Hypothalamus (tissue), 51 donors: ENCODE data around the gene APOF.
A peak's percentile ranks its signal among the peaks of the same experiment; 100 is the strongest.
"Not testable (repeated sequence)": the region's sequence is repeated elsewhere in the genome, so short reads cannot be mapped to it uniquely, and the experiment has no call there.

Experiments
- DNase-seq, 51 donors: peaks; one replicate each; lab custom pipeline; 2025; lab: John Stamatoyannopoulos, UW

APOF gene

DNA sequence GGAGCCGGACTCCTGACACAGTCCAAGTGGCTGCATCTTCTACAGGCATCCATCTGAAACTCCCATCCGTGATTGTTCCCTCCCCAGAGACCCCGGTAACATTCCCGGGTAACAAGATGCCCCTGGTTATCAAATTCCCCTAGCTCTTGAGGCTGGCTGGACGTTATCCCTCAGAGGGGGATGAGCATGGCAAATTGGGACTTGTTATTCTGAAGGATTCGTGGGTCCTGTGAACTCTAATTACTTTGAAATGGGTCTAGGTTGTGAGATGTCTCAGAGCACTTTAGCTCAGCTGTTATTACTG is 28.2 kb downstream of the APOF start:
- peak in 1 of 51 donors; percentile 17 for DNase-seq

DNA sequence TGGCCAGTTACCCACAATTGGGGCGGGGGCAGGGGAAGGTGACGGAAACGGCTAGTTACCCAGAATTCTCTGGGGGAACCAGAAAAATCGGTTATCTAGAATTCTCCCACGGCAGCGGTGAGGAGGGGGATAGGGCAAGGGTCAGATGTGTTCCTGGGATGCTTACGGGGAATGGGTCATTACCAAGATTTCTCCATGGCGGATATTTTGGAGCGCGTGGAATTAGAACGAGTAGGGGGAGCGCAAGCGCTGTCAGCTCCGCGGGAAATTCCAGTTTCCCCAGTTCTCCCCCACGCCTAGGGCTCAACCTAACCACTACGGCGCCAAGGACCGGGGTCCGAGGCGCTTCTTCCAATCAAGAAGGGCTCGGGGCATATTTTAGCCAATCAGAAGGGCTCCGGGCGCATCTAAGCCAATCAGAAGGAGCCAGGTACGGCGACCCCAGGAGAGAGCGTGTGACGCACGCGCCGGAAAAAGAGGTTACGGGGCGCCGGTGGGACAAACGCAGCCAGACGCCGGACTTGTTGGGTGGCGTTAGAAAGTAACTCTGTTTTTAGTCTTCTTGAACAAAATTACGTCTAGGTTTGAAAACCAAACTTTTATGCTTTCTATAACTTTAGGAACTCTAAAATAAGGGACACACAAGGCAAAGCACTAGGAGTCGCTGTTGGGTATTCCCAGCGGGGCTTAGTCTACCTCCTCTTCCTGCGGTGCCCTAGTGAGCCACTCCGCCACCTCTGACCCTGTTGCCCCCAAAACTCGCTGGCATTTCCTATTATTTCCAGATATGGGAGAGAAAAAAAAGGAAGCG is 28.8 kb downstream of the APOF start, which contains the start of gene PAN2:
Gene PAN2, minus strand, starts transcription at position 322 of the 811 bp plus-strand sequence. CDS start 906 bp downstream, outside the sequence.
- DNase-seq = peak; percentile 71 to 96 (median 92)

DNA sequence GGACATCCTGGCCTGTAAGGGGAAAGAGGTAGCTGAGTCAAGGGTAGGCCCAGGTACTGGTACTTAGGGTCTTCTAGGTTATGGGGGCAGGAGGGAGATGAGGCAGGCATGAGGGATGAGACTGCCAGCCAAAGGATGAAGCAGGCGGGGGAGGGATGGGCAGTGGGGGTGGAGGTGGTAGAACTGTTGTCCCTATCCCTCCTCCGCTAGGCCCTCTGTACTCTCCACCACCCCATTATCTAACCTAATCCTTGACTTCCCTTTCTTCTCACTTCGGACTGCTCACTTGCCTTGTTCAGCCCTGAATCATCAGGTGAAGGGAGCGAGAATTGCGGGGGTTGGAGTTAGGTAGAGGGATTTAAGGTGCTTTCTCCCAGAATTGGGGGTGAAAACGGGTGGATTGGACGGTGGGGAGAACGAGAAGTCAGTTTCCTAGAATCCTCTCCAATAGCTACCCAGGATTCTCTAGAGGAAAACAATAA is 29.4 kb downstream of the APOF start:
- peak in 5 of 51 donors; percentile 7 to 68 (median 40) for DNase-seq

DNA sequence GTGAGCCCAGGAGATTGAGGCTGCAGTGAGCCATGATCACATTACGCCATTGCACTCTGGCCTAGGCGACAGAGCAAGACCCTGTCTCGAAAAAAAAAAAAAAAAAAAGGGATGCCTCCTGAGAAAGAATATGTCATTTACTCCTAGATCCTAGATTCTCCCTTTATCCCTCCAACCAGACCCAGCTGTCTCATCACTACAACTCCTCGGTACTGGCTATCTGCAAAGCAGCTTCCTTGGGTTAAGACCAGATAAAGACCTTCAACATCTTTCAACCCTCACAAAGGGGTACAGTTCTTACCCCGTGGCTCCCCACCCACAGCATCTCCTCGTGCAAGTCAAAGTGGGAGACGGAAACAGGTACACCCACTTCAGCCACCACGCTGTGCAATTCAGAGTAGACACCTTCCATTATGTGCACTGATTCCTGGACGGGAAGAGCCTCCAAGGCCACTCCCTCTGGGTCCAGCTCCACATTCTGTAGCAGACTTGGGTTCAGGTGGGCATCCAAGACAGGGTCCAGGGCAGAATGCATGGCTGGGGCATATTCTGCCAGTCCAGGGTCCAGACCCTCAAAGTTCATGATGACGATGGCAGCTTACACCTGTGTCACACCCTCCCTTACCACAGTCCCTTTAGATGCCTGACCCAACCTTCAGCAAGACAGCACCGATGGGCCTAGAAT is 30.0 kb downstream of the APOF start:
- peak in 1 of 51 donors; percentile 12 for DNase-seq

DNA sequence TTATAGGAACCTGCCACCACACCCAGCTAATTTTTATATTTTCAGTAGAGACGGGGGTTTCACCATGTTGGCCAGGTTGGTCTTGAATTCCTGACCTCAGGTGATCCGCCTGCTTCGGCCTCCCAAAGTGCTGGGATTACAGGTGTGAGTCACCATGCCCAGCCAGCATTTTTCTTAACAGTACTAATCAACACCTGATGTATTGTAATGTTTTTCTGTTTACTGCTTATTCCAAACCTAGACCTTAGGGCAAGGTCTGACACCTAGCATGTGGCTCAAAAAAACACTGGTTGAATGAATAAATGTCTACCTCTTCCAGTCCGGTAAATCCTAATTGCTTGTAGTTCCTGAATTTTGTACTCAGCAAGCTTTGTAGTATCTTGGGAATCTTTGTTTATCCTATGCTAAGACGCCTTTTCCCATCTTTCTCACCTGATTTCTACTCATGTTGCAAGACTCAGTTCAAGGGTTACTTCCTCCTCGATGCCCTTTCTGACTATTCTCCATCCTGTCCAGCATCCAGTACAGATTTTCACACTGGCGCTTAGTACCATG is 31.6 kb downstream of the APOF start:
- DNase-seq = no peak

DNA sequence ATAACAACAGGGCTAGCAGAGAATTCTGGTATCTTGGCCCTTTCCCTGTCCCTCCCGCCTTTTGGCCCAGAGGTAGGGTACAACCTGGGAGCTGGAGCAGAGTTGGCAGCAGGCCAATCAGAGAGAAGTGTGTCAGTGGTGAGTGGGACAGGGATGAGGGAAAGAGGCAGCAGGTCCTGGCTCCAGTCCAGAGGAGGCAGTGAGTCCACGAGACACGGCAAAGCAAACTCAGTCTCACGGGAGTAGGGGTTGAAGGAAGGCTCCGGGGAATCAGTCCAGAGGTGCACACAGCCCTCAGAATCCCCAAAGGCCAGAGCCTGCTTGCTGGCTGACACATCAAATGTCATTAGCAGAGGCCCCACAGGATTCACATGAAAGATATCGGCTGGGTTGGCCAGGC is 36.1 kb downstream of the APOF start:
- DNase-seq = no peak

DNA sequence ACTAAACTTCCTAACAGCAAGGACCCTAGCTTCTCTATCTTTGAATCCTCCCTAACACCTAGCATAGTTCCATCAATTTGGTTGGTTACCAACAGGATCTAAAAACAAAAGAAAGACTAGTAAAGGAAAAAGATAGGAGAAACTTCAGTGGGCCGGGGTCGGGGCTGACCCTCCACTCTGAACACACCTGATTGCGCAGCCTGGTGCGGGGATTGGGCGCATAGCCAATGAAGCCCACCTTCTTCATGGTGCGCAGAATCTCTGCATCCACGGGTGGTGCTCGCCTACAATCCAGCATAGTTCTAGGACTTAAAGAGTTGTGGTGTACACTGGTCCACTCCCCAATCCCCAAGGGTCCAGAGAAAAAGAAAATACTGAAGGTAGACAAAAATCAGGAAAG is 36.5 kb downstream of the APOF start:
- DNase-seq = no peak

DNA sequence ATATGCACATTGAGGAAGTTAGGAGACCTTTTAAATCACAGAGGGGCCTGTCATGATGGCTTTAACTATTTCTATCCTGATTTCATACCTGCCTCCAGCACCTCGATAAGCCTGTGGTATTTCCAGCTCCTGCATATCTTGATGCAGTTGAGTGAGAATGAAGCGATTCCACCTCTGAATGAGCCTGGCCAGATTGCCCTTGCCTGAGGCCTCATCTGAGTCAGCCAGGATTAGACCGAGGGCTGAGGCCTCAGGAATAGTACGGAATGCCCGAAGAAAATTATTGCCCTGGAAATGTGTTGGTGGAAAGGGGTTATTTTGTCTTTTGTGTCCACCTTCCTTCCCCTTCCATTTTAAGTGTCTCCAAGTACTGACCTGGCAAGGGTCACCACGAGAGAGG is 38.5 kb downstream of the APOF start:
- no peak for DNase-seq

DNA sequence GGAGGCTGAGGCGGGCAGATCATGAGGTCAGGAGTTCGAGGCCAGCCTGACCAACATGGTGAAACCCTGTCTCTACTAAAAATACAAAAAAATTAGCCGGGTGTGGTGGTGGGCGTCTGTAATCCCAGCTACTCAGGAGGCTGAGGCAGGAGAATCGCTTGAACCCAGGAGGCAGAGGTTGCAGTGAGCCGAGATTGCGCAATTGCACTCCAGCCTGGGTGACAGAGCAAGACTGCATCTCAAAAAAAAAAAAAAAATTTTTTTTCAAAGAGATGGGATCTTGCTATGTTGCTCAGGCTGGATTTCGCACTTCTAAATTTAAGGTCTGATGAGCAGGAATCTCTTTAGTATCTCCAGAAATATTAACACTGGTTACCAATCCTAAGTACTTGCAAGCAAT is 41.0 kb downstream of the APOF start:
- not testable (repeated sequence) for DNase-seq

DNA sequence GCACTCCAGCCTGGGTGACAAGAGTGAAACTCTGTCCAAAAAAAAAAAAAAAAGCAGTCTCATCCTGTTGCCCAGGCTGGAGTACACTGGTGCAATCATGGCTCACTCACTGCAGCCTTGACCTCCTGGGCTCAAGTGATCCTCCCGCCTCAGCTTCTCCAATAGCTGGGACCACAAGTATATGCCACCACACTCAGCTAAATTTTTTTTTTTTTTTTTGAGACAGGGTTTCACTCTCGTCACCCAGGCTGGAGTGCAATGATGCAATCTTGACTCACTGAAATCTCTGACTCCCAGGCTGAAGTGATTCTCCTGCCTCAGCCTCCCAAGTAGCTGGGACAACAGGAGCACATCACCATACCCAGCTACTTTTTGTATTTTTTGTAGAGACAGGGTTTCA is 41.6 kb downstream of the APOF start:
- DNase-seq = no peak

DNA sequence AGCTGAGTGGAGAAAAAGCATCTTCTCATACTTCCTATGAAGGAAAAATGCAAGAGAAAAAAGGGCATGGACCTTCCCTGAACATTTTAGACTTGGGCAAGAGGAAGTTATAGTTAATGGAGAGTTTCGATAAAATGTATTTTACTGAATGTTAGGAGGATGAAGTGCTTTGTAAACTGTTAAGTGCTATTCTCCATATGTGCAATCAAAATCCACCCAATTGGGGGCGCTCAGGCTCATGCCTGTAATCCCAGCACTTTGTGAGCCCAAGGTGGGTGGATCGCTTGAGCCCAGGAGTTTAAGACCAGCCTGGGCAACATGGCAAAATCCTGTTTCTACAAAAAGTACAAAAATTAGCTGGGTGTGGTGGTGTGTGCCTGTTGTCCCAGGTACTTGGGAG is 45.0 kb downstream of the APOF start:
- DNase-seq = no peak

DNA sequence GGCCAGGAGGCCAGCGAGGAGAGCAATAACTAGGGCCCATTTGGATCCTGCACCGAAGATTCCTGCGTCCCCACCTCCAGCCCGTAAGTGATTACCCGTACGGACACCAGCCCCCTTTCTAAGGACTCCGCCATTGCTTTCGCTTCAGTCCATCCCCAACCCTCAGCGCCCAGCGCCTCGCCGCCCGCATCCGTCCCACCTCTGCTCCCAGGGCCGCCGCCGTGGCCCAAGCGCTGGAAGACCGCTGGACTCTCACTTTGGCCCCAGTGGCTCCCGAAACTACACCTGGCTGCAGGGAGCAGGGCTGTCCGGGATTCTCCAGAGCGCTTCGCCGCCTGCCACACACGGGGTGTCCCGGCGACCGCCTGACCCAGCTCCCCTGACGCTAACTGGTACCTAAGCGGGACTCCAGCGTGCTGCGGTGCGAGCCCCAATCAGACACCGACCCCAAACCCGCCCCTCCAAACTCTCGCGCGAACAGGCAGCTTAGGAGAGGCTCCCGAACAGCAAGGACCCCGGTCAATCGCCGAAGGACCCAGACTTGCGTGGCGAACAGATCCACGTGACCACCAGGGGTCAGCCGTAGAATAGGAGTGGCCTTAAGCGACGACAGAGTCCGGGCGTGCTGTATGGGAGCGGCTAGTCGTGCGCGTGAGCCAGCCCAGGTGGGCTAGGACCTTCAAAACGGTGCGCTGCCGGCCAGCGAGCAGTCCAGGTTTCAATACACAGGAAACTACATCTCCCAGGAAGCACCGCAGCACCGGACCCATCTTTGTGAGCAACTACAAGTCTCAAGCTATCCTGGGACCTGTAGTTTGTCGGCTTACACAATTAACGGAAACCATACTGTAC is 46.8 kb downstream of the APOF start, which contains the start of gene CNPY2:
Gene CNPY2, minus strand, starts transcription at position 367 of the 852 bp plus-strand sequence. CDS start 771 bp downstream, outside the sequence.
- peak; percentile 70 to 99 (median 92) for DNase-seq

DNA sequence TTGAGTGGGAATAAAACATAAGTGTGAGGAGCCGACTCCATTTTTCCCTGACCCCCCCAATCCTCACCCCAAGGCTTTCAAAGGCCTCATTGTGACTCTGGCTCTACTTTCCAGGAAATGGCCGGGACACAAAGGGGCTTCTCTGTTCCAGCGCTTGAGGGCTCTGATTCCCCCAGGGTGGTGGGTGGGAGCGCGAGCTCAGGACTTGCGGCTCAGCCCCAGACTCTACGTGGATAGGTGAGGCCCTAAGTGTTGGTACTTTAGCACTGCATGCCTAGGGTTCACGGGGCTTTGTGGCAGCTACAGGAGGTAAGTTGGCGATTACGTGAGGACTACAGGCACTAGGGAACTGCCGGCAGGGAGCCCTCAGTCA is 47.4 kb downstream of the APOF start:
- DNase-seq = peak in 42 of 51 donors; percentile 10 to 72 (median 38)

DNA sequence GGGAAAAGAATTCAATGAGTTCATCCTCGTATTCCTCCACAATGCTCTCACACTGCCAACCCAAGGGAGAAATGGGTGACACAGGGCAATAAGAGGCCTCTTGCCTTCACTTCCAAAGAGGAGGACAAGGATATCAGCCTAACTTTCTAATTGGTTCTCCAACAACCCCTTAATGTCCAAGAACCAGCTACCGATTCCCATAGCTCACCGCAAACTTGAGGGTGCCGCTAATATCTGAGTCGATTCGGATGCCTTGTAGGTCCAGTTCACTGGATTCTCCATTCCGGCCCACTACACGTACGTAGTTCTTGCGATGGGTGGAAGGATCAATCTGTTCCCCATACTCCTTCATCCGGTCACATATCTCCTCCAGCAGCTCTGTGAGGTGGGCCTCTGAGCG is 51.7 kb downstream of the APOF start:
- DNase-seq = no peak
